Measurements from ENCODE around the gene MIS18A.
"Not testable (repeated sequence)": the region's sequence is repeated elsewhere in the genome, so short reads cannot be mapped to it uniquely, and the experiment has no call there.

Gene MIS18A

DNA sequence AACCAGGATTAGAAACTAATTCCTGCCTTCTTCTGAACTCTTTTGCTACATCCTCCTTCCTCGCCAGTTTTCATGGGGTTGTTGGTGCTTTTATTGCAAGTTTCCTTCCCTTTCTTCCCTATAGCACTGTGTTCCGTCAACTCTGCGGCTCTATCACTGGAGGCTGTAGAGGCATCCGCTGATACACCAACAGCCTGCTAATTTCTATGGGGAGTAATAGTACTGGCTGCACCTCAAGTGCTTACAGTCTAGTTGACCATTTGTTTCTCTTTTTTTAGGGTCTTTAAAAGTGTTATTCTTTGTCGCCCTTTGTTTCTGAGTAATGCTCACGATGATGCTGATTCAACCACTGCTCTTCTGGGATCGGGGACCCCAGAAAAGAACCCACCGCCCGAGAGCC, 746 bp downstream of the MIS18A start:
- TF ChIP-seq, protein P1, sequence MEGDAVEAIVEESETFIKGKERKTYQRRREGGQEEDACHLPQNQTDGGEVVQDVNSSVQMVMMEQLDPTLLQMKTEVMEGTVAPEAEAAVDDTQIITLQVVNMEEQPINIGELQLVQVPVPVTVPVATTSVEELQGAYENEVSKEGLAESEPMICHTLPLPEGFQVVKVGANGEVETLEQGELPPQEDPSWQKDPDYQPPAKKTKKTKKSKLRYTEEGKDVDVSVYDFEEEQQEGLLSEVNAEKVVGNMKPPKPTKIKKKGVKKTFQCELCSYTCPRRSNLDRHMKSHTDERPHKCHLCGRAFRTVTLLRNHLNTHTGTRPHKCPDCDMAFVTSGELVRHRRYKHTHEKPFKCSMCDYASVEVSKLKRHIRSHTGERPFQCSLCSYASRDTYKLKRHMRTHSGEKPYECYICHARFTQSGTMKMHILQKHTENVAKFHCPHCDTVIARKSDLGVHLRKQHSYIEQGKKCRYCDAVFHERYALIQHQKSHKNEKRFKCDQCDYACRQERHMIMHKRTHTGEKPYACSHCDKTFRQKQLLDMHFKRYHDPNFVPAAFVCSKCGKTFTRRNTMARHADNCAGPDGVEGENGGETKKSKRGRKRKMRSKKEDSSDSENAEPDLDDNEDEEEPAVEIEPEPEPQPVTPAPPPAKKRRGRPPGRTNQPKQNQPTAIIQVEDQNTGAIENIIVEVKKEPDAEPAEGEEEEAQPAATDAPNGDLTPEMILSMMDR (IDR thresholded peaks at IDR 0.05; ENCODE audit: borderline replicate concordance, insufficient read depth, low read depth, low read length): no peak
- H3K4me3 ChIP-seq (ENCODE audit: low read depth, low read length): peak overlapping the region; percentile 93

DNA sequence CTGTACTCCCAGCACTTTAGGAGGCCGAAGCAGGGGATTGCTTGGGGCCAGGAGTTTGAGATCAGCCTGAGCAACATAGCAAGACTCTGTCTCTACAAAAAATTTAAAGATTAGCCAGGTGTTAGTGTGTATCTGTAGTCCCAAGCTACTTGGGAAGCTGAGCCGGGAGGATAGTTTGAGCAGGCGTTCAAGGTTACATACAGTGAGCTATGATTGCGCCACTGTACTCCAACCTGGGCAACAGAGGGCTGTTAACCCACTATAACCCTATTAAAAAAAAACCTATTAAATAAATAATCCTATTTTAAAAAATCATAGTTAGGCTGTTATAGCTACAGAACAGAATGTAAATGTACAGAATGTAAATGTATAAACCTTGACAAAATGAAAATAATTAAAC, 2.2 kb downstream of the MIS18A start:
- TF ChIP-seq, protein P1 (IDR thresholded peaks at IDR 0.05; ENCODE audit: borderline replicate concordance, insufficient read depth, low read depth, low read length): no peak
- H3K4me3 ChIP-seq (ENCODE audit: low read depth, low read length): no peak overlapping the region

DNA sequence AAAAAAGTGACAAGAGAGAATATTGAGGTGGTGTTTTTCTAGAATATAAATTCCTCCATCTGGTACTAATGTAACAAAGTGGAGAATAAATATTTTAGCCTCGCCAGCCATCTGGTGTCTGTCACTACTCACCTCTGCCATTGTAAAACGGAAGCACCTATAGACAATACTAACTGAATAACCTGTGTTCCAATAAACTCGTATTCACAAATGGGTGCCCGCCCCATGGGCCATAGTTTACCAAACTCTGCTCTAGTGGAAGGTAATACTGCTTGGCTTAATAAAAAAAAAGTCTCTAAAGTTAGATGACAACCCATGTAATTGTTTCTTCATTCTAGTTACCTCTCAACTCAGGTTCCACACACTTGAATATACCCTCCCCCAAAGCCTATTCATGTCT, 8.1 kb downstream of the MIS18A start:
- no peak overlapping the region for H3K4me3 ChIP-seq (ENCODE audit: low read depth, low read length)
- TF ChIP-seq, protein P1 (IDR thresholded peaks at IDR 0.05; ENCODE audit: borderline replicate concordance, insufficient read depth, low read depth, low read length): no peak

DNA sequence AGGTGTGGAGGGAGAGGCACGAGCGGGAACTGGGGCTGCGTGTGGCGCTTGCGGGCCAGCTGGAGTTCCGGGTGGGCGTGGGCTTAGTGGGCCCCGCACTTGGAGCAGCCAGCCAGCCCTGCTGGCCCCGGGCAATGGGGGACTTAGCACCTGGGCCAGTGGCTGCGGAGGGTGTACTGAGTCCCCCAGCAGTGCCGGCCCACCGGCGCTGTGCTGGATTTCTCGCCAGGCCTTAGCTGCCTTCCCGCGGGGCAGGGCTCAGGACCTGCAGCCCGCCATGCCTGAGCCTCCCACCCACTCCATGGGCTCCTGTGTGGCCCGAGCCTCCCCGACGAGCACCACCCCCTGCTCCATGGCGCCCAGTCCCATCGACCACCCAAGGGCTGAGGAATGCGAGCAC, 13.5 kb downstream of the MIS18A start:
- not testable (repeated sequence) for H3K4me3 ChIP-seq (ENCODE audit: low read depth, low read length)

DNA sequence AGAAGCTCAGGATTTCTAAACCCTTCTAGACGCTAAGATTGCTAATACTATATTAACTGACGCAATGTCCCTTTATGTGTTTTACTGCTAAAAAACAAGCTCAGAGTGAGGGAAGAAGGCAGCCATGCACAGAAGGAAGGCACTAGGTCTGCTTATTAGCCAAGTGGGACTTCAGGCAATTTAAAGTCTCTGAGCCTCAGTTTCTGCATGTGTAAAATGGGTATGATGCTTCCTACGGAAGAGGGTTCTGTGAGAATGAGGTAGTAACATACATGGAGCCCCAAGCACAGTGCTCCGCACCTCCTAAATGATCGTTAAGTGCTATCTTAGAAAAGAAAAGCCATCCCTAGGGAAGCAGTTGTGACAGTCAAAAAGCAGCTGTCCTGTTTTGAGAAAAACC, 16.9 kb downstream of the MIS18A start:
- no peak overlapping the region for H3K4me3 ChIP-seq (ENCODE audit: low read depth, low read length)
- TF ChIP-seq, protein P1 (IDR thresholded peaks at IDR 0.05; ENCODE audit: borderline replicate concordance, insufficient read depth, low read depth, low read length): no peak

DNA sequence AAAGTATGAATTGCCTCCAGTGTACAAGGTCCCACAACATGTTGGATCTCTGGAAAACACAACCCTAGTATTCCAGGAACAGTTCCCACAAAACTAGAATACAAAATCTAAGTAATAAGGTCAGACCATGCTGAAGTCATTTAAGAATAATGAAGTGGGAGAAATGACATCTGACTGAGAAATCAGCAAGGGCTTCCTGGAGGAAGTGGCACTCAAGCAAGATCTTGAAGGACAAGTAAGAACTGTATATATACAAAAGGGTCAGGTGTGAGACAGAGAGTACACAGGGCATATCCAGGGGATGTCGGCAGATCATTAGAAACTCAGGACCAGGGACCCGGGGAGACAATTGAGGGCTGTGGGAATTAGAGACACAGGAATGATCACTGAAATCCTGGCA, 18.7 kb downstream of the MIS18A start:
- no peak overlapping the region for H3K4me3 ChIP-seq (ENCODE audit: low read depth, low read length)
- TF ChIP-seq, protein P1 (IDR thresholded peaks at IDR 0.05; ENCODE audit: borderline replicate concordance, insufficient read depth, low read depth, low read length): no peak

DNA sequence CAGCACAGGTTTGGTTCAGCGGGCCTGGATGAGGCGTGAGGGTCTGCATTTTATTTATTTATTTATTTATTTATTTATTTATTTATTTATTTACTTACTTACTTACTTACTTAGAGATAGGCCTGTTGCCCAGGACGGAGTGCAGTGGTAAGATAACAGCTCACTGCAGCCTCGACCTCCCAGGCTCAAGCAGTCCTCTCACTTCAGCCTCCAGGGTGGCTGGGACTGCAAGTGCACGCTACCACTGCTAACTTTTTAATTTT, 20.1 kb downstream of the MIS18A start:
- H3K4me3 ChIP-seq (ENCODE audit: low read depth, low read length): not testable (repeated sequence)

DNA sequence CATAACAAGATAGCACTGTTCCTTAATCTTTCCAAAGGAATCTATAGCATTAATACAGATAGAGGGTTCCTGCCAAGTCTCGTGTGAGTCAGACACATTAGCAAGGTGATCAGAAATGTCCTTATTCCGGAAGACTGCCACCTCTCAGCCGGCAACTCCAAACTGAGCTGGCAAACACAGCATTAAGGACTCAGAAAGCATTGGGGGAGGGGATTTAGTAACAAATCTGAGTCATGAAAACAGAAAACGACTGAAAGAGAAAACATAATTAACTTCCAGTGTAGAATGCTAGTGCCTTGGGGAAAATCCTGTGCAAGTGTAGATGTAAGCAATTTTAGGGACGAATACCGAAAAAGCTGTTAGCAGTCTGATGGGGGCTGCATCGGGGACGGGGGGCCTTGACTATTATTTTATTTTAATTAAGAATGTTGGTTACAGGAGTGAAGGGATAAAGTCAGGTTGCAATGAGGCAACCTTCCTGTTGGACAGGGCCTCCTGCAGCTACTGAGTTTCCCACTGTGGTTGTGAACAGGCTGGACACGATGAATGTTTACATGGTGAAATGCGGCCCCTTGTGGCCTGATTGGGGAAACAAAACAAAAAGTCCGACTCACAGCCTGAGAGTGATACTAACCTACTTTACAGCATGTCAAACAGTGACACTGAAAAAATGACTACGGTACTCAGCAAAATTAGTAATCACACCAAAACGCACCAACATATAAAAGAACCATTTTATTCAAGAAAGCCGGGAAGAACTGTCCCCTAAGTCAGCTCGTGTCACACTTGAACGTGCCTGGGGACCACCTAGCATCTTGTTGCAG, 20.7 kb downstream of the MIS18A start:
- TF ChIP-seq, protein P1 (IDR thresholded peaks at IDR 0.05; ENCODE audit: borderline replicate concordance, insufficient read depth, low read depth, low read length): peak; percentile 58; the same call in 1 of the 2 replicates
- H3K4me3 ChIP-seq (ENCODE audit: low read depth, low read length): no peak overlapping the region

All from GM12875 (cell line).